ENCODE data around the gene ADAMTSL1.

The ADAMTSL1 gene

DNA sequence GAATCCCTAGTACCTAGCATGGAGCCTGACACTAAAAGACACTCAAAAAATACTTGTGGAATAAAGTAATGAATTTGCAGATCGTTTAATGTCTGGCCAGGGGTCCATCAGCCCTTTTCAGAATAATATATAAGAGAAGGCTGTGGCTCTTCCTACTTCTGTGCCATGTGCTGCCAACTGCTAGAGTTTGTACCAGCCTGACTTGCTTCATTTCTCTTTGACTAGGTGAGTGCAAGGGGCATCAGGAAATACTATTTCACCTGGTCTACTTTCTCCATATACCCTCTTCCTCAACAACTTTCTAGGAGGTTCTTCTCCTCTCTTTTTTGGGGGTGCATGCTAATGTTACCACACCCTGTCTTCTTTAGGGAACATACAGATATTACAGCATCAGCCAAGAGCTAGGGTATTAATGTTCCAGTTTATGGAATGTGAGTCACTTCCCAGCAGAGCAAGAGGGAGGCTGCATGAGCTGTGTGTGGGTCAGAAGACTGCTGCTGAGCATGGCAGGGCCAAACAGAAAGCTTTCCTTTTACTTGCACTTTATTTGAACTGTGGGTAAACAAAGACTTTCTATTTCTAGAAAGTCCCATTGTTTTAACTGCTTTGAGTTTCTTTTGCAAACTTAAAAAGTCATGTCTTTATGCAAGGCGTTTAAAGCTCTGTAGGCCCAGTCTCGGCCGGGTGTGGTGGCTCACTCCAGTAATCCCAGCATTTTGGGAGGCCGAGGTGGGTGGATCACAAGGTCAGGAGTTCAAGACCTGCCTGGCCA, 158.9 kb downstream of the ADAMTSL1 start:
- Histone ChIP-seq H3K4me3 (ENCODE audit: insufficient read depth, low read depth, low read length) (no peak overlapping the region), H3K9me3 (ENCODE audit: control insufficient read depth, low read length) (no peaks in the 10 kb centered on the region), H3K36me3 (ENCODE audit: control insufficient read depth, insufficient read depth, low read length) (no peaks in the 10 kb centered on the region), H3K27me3 (ENCODE audit: control insufficient read depth, insufficient read depth, low read length, poor library complexity, severe bottlenecking) (no peaks in the 10 kb centered on the region), H3K4me1 (ENCODE audit: control insufficient read depth, insufficient read depth, low read length) (no peaks in the 10 kb centered on the region), H3K27ac (ENCODE audit: insufficient read depth, low read depth, low read length, poor library complexity, severe bottlenecking) (no peak overlapping the region)
- WGBS, 2 experiments: 77 to 83% methylated on average over 5 of the region's 5 CpGs

GRCh38 chr9:18636781-18637180, 162.8 kb downstream of the ADAMTSL1 start:
- 86% methylated on average over 1 of the region's 2 CpGs; no CpG with 5 or more reads in 1 of the 2 experiments for WGBS, 2 experiments

DNA sequence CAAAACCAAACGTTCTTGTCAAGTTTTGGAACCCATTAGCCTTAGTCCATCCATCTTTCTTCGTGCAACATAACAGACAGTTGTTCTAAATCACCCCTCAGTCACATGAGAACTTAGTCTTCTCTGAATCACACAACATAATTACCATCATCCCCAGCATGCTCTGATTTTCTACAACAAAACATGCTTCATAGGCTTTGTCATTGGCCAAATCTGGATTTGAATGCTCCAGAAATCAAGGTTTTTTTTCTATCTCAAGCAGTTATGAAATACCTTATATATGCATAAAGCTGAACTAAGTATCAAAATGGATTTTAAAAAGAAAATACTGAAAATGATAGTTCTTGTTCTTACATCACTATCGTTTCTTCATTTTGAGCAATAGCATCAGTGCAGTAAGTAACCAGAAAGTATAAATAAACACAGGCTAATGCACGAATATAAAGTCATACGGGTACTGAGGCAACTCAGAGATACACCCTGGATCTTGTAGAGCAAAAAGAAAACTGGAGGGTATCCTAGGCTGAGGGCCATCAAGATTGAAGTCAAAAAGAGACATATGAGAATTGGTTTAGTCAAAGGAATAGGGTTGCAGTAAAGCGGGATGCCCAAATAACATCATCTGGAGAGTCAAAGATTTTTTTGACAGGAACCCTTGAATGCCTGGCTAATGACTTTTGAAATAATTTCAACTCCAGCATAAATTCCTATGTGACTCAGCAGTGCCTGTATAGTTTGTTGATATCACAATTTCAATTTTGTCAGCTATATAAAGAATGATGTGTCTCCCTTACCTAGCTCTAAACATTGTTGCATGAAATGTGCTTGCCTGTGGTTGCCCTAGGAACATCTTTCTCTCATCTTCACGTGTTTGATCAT, 164.7 kb downstream of the ADAMTSL1 start:
- Histone ChIP-seq H3K9me3 (ENCODE audit: control insufficient read depth, low read length) (no peaks in the 10 kb centered on the region), H3K27me3 (ENCODE audit: control insufficient read depth, insufficient read depth, low read length, poor library complexity, severe bottlenecking) (no peaks in the 10 kb centered on the region), H3K36me3 (ENCODE audit: control insufficient read depth, insufficient read depth, low read length) (no peaks in the 10 kb centered on the region), H3K4me3 (ENCODE audit: insufficient read depth, low read depth, low read length) (no peak overlapping the region), H3K4me1 (ENCODE audit: control insufficient read depth, insufficient read depth, low read length) (no peaks in the 10 kb centered on the region), H3K27ac (ENCODE audit: insufficient read depth, low read depth, low read length, poor library complexity, severe bottlenecking) (no peak overlapping the region)
- 92 to 97% methylated on average over 7 of the region's 7 CpGs for WGBS, 2 experiments

More at GRCh38 chr9:18636781-18637180, 162.8 kb downstream of the ADAMTSL1 start:
- H3K27me3 ChIP-seq (ENCODE audit: control insufficient read depth, insufficient read depth, low read length, poor library complexity, severe bottlenecking): no peaks in the 10 kb centered on the region
- no peak overlapping the region for H3K4me3 ChIP-seq (ENCODE audit: insufficient read depth, low read depth, low read length)
- no peaks in the 10 kb centered on the region for H3K9me3 ChIP-seq (ENCODE audit: control insufficient read depth, low read length)
- H3K27ac ChIP-seq (ENCODE audit: insufficient read depth, low read depth, low read length, poor library complexity, severe bottlenecking): no peak overlapping the region
- no peaks in the 10 kb centered on the region for H3K4me1 ChIP-seq (ENCODE audit: control insufficient read depth, insufficient read depth, low read length)
- no peaks in the 10 kb centered on the region for H3K36me3 ChIP-seq (ENCODE audit: control insufficient read depth, insufficient read depth, low read length)

DNA sequence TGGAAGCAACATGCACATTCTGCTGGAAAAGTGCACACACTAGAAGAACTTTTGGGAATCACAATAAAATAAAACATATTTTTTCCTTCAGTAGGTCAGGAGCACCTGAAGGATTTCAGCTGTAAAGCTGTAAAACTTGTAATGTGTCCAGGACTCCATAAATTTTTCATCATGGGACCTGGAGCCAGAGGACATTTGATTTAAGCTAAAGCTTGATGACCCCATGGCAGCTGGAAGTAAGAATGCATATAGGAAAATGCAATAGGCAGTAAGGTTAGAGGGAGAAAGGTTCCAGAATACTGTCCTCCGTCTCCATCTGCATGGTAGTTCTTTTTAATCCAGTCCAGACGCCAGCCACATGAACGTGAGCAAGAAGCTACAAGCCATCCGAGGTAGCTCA, 166.0 kb downstream of the ADAMTSL1 start:
- Histone ChIP-seq H3K27me3 (ENCODE audit: control insufficient read depth, insufficient read depth, low read length, poor library complexity, severe bottlenecking) (no peaks in the 10 kb centered on the region), H3K9me3 (ENCODE audit: control insufficient read depth, low read length) (no peaks in the 10 kb centered on the region), H3K36me3 (ENCODE audit: control insufficient read depth, insufficient read depth, low read length) (no peaks in the 10 kb centered on the region), H3K4me3 (ENCODE audit: insufficient read depth, low read depth, low read length) (no peak overlapping the region), H3K27ac (ENCODE audit: insufficient read depth, low read depth, low read length, poor library complexity, severe bottlenecking) (no peak overlapping the region), H3K4me1 (ENCODE audit: control insufficient read depth, insufficient read depth, low read length) (no peaks in the 10 kb centered on the region)
- 93 to 94% methylated on average over 4 of the region's 4 CpGs for WGBS, 2 experiments

GRCh38 chr9:18658804-18659705, 185.1 kb downstream of the ADAMTSL1 start:
- no peak overlapping the region for H3K27ac ChIP-seq (ENCODE audit: insufficient read depth, low read depth, low read length, poor library complexity, severe bottlenecking)
- 89 to 91% methylated on average over 4 of the region's 5 CpGs for WGBS, 2 experiments
- H3K9me3 ChIP-seq (ENCODE audit: control insufficient read depth, low read length): no peaks in the 10 kb centered on the region
- H3K4me3 ChIP-seq (ENCODE audit: insufficient read depth, low read depth, low read length): no peak overlapping the region
- H3K27me3 ChIP-seq (ENCODE audit: control insufficient read depth, insufficient read depth, low read length, poor library complexity, severe bottlenecking): no peaks in the 10 kb centered on the region
- H3K36me3 ChIP-seq (ENCODE audit: control insufficient read depth, insufficient read depth, low read length): no peaks in the 10 kb centered on the region
- H3K4me1 ChIP-seq (ENCODE audit: control insufficient read depth, insufficient read depth, low read length): no peaks in the 10 kb centered on the region

- 100% methylated on average over 1 of the region's 1 CpG for WGBS, 2 experiments
- Histone ChIP-seq H3K36me3 (ENCODE audit: control insufficient read depth, insufficient read depth, low read length) (no peaks in the 10 kb centered on the region), H3K4me1 (ENCODE audit: control insufficient read depth, insufficient read depth, low read length) (no peaks in the 10 kb centered on the region), H3K27me3 (ENCODE audit: control insufficient read depth, insufficient read depth, low read length, poor library complexity, severe bottlenecking) (no peaks in the 10 kb centered on the region), H3K9me3 (ENCODE audit: control insufficient read depth, low read length) (no peaks in the 10 kb centered on the region), H3K4me3 (ENCODE audit: insufficient read depth, low read depth, low read length) (no peak overlapping the region), H3K27ac (ENCODE audit: insufficient read depth, low read depth, low read length, poor library complexity, severe bottlenecking) (no peak overlapping the region)
Measured at GRCh38 chr9:18660001-18660400, 186.0 kb downstream of the ADAMTSL1 start.

DNA sequence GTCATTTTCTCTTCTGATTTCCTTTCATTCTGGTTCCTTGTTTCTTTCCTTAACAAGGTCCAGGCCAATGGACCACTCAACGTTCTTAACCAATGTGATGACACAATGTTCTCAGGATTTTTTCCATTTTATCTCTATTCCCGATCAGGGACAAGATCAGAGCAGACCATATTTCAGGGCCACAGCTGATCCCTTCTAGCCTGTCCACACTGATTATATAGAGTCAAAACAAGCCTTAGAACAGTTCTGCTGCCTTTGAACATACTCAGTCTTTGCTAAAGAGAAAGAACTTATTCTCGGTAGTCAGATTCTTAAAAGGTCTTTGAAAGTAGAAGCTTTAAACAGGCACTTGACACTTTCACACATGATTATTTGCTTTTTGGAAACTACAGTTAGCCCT, 188.4 kb downstream of the ADAMTSL1 start:
- Histone ChIP-seq H3K4me1 (ENCODE audit: control insufficient read depth, insufficient read depth, low read length) (no peaks in the 10 kb centered on the region), H3K27me3 (ENCODE audit: control insufficient read depth, insufficient read depth, low read length, poor library complexity, severe bottlenecking) (no peaks in the 10 kb centered on the region), H3K27ac (ENCODE audit: insufficient read depth, low read depth, low read length, poor library complexity, severe bottlenecking) (no peak overlapping the region), H3K4me3 (ENCODE audit: insufficient read depth, low read depth, low read length) (no peak overlapping the region), H3K36me3 (ENCODE audit: control insufficient read depth, insufficient read depth, low read length) (no peaks in the 10 kb centered on the region), H3K9me3 (ENCODE audit: control insufficient read depth, low read length) (no peaks in the 10 kb centered on the region)
- WGBS, 2 experiments: 88 to 92% methylated on average over 3 of the region's 3 CpGs

DNA sequence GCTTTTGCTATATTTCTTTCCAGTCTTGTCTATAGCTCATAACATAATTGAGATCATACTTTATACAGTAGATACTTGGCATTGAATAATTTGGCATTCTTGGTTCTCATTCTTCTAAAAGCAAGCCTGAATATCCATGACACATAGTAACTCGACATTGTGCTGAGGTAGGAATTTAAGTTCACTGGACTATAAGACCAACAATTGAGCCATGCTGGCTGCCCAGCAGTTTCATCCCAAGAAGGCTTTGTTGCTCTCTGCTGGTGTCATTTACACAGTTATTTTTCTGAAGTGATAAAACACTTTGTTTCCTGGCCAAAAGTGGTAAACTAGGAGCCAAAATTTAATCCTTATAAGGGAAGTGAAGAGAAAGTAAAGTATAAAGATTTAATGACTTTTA, 192.0 kb downstream of the ADAMTSL1 start:
- H3K4me3 ChIP-seq (ENCODE audit: insufficient read depth, low read depth, low read length): no peak overlapping the region
- WGBS, 2 experiments: 60 to 89% methylated on average over 1 of the region's 1 CpG

DNA sequence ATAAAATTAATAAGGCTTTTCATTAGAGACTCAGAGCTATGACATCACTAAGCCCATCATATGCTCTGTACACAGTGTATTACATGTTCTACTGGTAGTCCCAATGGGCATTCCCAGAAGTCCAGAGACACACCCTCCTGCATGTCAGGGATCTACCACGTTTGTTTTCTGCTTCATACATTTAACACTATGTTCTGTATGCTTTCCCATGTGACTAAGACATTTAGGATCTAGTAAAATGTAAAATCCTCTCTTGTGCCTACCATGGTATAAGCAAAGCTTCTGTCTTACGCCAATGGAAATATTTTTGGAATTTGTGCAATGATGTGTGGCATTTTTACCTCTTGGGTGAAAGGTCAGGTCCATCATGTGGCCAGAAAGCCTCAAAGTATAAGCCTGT, 192.4 kb downstream of the ADAMTSL1 start:
- Histone ChIP-seq H3K27ac (ENCODE audit: insufficient read depth, low read depth, low read length, poor library complexity, severe bottlenecking) (no peak overlapping the region), H3K4me1 (ENCODE audit: control insufficient read depth, insufficient read depth, low read length) (peaks cover 3% of the 10 kb centered on the region), H3K9me3 (ENCODE audit: control insufficient read depth, low read length) (no peaks in the 10 kb centered on the region), H3K4me3 (ENCODE audit: insufficient read depth, low read depth, low read length) (no peak overlapping the region), H3K36me3 (ENCODE audit: control insufficient read depth, insufficient read depth, low read length) (no peaks in the 10 kb centered on the region), H3K27me3 (ENCODE audit: control insufficient read depth, insufficient read depth, low read length, poor library complexity, severe bottlenecking) (no peaks in the 10 kb centered on the region)
- WGBS, 2 experiments: 90 to 94% methylated on average over 2 of the region's 2 CpGs

More for the DNA sequence above, 192.0 kb downstream of the ADAMTSL1 start:
- Histone ChIP-seq H3K27ac (ENCODE audit: insufficient read depth, low read depth, low read length, poor library complexity, severe bottlenecking) (no peak overlapping the region), H3K9me3 (ENCODE audit: control insufficient read depth, low read length) (no peaks in the 10 kb centered on the region), H3K27me3 (ENCODE audit: control insufficient read depth, insufficient read depth, low read length, poor library complexity, severe bottlenecking) (no peaks in the 10 kb centered on the region), H3K36me3 (ENCODE audit: control insufficient read depth, insufficient read depth, low read length) (no peaks in the 10 kb centered on the region), H3K4me1 (ENCODE audit: control insufficient read depth, insufficient read depth, low read length) (peaks cover 3% of the 10 kb centered on the region)

Measured in ectodermal cell (in vitro differentiated cells).